Neuronal stem cell (in vitro differentiated cells): ENCODE data around the gene ANKIB1.
"Not testable (repeated sequence)": the region's sequence is repeated elsewhere in the genome, so short reads cannot be mapped to it uniquely, and the experiment has no call there.

Source experiments
- DNase-seq: peaks from one replicate; pipeline ENCODE4 v3.0.0-alpha.2; 2013; ENCODE audit warnings: low spot score
- H2AFZ ChIP-seq: one replicate; pipeline ENCODE4 v1.6.1; 2013; ENCODE audit warnings: mild to moderate bottlenecking, low read length, inconsistent platforms
- H2AK5ac ChIP-seq: 2 replicates; pipeline ENCODE4 v1.6.1; 2013; ENCODE audit warnings: low read depth, mild to moderate bottlenecking, inconsistent platforms, low read length, moderate library complexity, mixed read lengths
- H2BK120ac ChIP-seq: 2 replicates; pipeline ENCODE4 v1.6.1; 2013; ENCODE audit warnings: low read depth, mild to moderate bottlenecking, inconsistent platforms, low read length, moderate library complexity, mixed read lengths
- H2BK12ac ChIP-seq: one replicate; pipeline ENCODE4 v1.6.1; 2013; ENCODE audit warnings: low read length, inconsistent platforms
- H2BK15ac ChIP-seq: 2 replicates; pipeline ENCODE4 v1.6.1; 2013; ENCODE audit warnings: mild to moderate bottlenecking, low read length, inconsistent platforms, mixed read lengths
- H2BK5ac ChIP-seq: one replicate; pipeline ENCODE4 v1.6.1; 2013; ENCODE audit warnings: inconsistent platforms, mild to moderate bottlenecking, low read length, moderate library complexity
- H3K14ac ChIP-seq: one replicate; pipeline ENCODE4 v1.6.1; 2013; ENCODE audit warnings: low read length, inconsistent platforms
- H3K18ac ChIP-seq: 2 replicates; pipeline ENCODE4 v1.6.1; 2013; ENCODE audit warnings: low read length, inconsistent platforms
- H3K23ac ChIP-seq: 2 replicates; pipeline ENCODE4 v1.6.1; 2013; ENCODE audit warnings: low read depth, mild to moderate bottlenecking, mixed read lengths, low read length, inconsistent platforms; ENCODE audit not compliant: poor library complexity
- H3K27ac ChIP-seq: replicated peaks from 3 replicates; pipeline ENCODE4 v1.5.1; 2013; ENCODE audit warnings: low read length, inconsistent platforms
- H3K27me3 ChIP-seq, 3 experiments: 2 replicates each; pipeline ENCODE4 v1.6.1; 2013; ENCODE audit warnings: low read length in 3 of 3, mild to moderate bottlenecking in 2 of 3, inconsistent platforms in 1 of 3, low read depth in 1 of 3, mixed read lengths in 1 of 3, moderate library complexity in 1 of 3; ENCODE audit not compliant: control insufficient read depth in 3 of 3, insufficient read depth in 3 of 3
- H3K36me3 ChIP-seq, 2 donors: replicated peaks in 1 of 2; 2 replicates each; pipeline ENCODE4 v1.6.1; 2013; ENCODE audit warnings: low read length in 2 of 2; ENCODE audit not compliant: control insufficient read depth in 2 of 2, insufficient read depth in 2 of 2
- H3K4ac ChIP-seq: 2 replicates; pipeline ENCODE4 v1.6.1; 2013; ENCODE audit warnings: inconsistent platforms, mild to moderate bottlenecking, low read length, moderate library complexity
- H3K4me1 ChIP-seq, 2 donors: 1 replicate in 1 of 2; 2 replicates in 1 of 2; pipeline ENCODE4 v1.6.1; 2013; ENCODE audit warnings: low read length in 2 of 2, low read depth in 1 of 2; ENCODE audit not compliant: control insufficient read depth in 2 of 2, insufficient read depth in 1 of 2
- H3K4me2 ChIP-seq: one replicate; pipeline ENCODE4 v1.6.1; 2013; ENCODE audit warnings: mild to moderate bottlenecking, low read length, inconsistent platforms; ENCODE audit not compliant: insufficient read depth, poor library complexity, severe bottlenecking
- H3K4me3 ChIP-seq, 2 donors: 2 replicates each; pipeline ENCODE4 v1.5.1; 2013; ENCODE audit warnings: low read length in 2 of 2, mild to moderate bottlenecking in 2 of 2, inconsistent platforms in 1 of 2, moderate library complexity in 1 of 2
- H3K79me1 ChIP-seq: one replicate; pipeline ENCODE4 v1.6.1; 2013; ENCODE audit warnings: low read depth, mild to moderate bottlenecking, inconsistent platforms, low read length, moderate library complexity
- H3K9ac ChIP-seq: one replicate; pipeline ENCODE4 v1.6.1; 2013; ENCODE audit warnings: mild to moderate bottlenecking, low read depth, low read length, inconsistent platforms; ENCODE audit not compliant: poor library complexity
- H3K9me3 ChIP-seq, 2 donors: replicated peaks in 1 of 2; 2 replicates each; pipeline versions ENCODE3 to v1.6.1; 2013; ENCODE audit warnings: low read length in 2 of 2, mild to moderate bottlenecking in 2 of 2, inconsistent platforms in 1 of 2, low read depth in 1 of 2, mixed read lengths in 1 of 2, moderate library complexity in 1 of 2; ENCODE audit not compliant: control insufficient read depth in 2 of 2, insufficient read depth in 1 of 2
- H4K8ac ChIP-seq: one replicate; pipeline ENCODE4 v1.6.1; 2013; ENCODE audit warnings: low read depth, mild to moderate bottlenecking, inconsistent platforms, low read length, moderate library complexity
- H4K91ac ChIP-seq: one replicate; pipeline ENCODE4 v1.6.1; 2013; ENCODE audit warnings: low read length, low read depth, mild to moderate bottlenecking, inconsistent platforms; ENCODE audit not compliant: poor library complexity
- WGBS, 2 donors: extraction: QIAGEN DNeasy Blood & Tissue Kit; methylation state at CpG; one replicate each; pipeline ENCODE4 v1.1.7; 2013; ENCODE audit warnings: missing lambda C conversion rate in 2 of 2, mixed read lengths in 1 of 2; ENCODE audit not compliant: insufficient read length in 2 of 2, insufficient replicate concordance in 1 of 2; ENCODE audit errors: extremely low coverage in 2 of 2; 5-methylcytosine and 5-hydroxymethylcytosine counted together

ANKIB1 gene

GRCh38 chr7:92254800-92255199 is 9.0 kb downstream of the ANKIB1 start:
- H3K27ac ChIP-seq, H3K14ac ChIP-seq, H3K9ac ChIP-seq, H3K4ac ChIP-seq, H3K4me2 ChIP-seq, H3K4me1 ChIP-seq, DNase-seq, H2AK5ac ChIP-seq, H4K91ac ChIP-seq, H2BK12ac ChIP-seq, H2BK120ac ChIP-seq, H2AFZ ChIP-seq, H3K9me3 ChIP-seq, H2BK5ac ChIP-seq, H4K8ac ChIP-seq, H3K4me3 ChIP-seq, H3K23ac ChIP-seq, H3K79me1 ChIP-seq, H2BK15ac ChIP-seq, H3K27me3 ChIP-seq, H3K18ac ChIP-seq: not testable (repeated sequence)
- peaks cover 0 to 18% of the 10 kb centered on the region in 2 donors for H3K36me3 ChIP-seq
- no CpG with 5 or more reads among the region's 1 CpG for WGBS, 2 donors

GRCh38 chr7:92255308-92255707 is 9.5 kb downstream of the ANKIB1 start:
- Histone ChIP-seq H3K4me3 (no peak overlapping the region), H3K4ac (no peak overlapping the region), H3K14ac (no peak overlapping the region), H3K18ac (no peak overlapping the region), H3K36me3 (peaks cover 1 to 20% of the 10 kb centered on the region in 2 donors), H3K23ac (no peak overlapping the region), H3K27me3 (no peaks in the 10 kb centered on the region), H4K91ac (no peak overlapping the region), H3K4me1 (no peaks in the 10 kb centered on the region), H2BK12ac (no peak overlapping the region), H2BK120ac (no peak overlapping the region), H2BK15ac (no peak overlapping the region), H2BK5ac (no peak overlapping the region), H3K9me3 (peaks cover 2 to 12% of the 10 kb centered on the region in 2 donors), H3K79me1 (peaks cover 3% of the 10 kb centered on the region), H3K27ac (no peak overlapping the region), H3K9ac (no peak overlapping the region), H2AFZ (no peak overlapping the region), H4K8ac (no peak overlapping the region), H2AK5ac (no peak overlapping the region), H3K4me2 (no peak overlapping the region)
- DNase-seq, result no peak
- WGBS, 2 donors, result no CpG with 5 or more reads among the region's 4 CpGs

- peaks cover 3% of the 10 kb centered on the region for H3K79me1 ChIP-seq
- no peak overlapping the region for H3K27ac ChIP-seq
- H3K36me3 ChIP-seq, result peaks cover 1 to 9% of the 10 kb centered on the region in 2 donors
- H2AK5ac ChIP-seq, result no peak overlapping the region
- no peak overlapping the region for H4K91ac ChIP-seq
- H3K14ac ChIP-seq, result no peak overlapping the region
- H3K4me1 ChIP-seq, result no peaks in the 10 kb centered on the region
- no peak overlapping the region for H2BK5ac ChIP-seq
- no peak overlapping the region for H3K18ac ChIP-seq
- H2BK15ac ChIP-seq, result no peak overlapping the region
- no peak overlapping the region for H3K4me3 ChIP-seq
- H3K9ac ChIP-seq, result no peak overlapping the region
- H3K23ac ChIP-seq, result no peak overlapping the region
- no peak overlapping the region for H3K4ac ChIP-seq
- WGBS, 2 donors, result no CpG with 5 or more reads among the region's 4 CpGs
- H3K4me2 ChIP-seq, result no peak overlapping the region
- H3K27me3 ChIP-seq, result no peaks in the 10 kb centered on the region
- DNase-seq, result no peak
- H2AFZ ChIP-seq, result no peak overlapping the region
- H2BK120ac ChIP-seq, result no peak overlapping the region
- peaks cover 2 to 23% of the 10 kb centered on the region in 2 donors for H3K9me3 ChIP-seq
- H4K8ac ChIP-seq, result no peak overlapping the region
- no peak overlapping the region for H2BK12ac ChIP-seq
Measured at GRCh38 chr7:92259062-92259461, 13.3 kb downstream of the ANKIB1 start.

- H3K18ac ChIP-seq, result no peak overlapping the region
- H4K8ac ChIP-seq, result no peak overlapping the region
- H4K91ac ChIP-seq, result no peak overlapping the region
- no peak overlapping the region for H3K4me2 ChIP-seq
- H3K4me3 ChIP-seq, result no peak overlapping the region
- no peaks in the 10 kb centered on the region for H3K4me1 ChIP-seq
- peaks cover 1 to 9% of the 10 kb centered on the region in 2 donors for H3K36me3 ChIP-seq
- H3K23ac ChIP-seq, result no peak overlapping the region
- H3K79me1 ChIP-seq, result peaks cover 3% of the 10 kb centered on the region
- peaks cover 2 to 21% of the 10 kb centered on the region in 2 donors for H3K9me3 ChIP-seq
- no CpG with 5 or more reads among the region's 2 CpGs for WGBS, 2 donors
- no peak overlapping the region for H3K27ac ChIP-seq
- no peak overlapping the region for H2AK5ac ChIP-seq
- no peak overlapping the region for H2BK5ac ChIP-seq
- H3K27me3 ChIP-seq, result no peaks in the 10 kb centered on the region
- no peak overlapping the region for H3K4ac ChIP-seq
- H3K14ac ChIP-seq, result no peak overlapping the region
- H2BK15ac ChIP-seq, result no peak overlapping the region
- no peak overlapping the region for H3K9ac ChIP-seq
- no peak overlapping the region for H2BK12ac ChIP-seq
- no peak overlapping the region for H2BK120ac ChIP-seq
- no peak overlapping the region for H2AFZ ChIP-seq
- no peak for DNase-seq
Measured at GRCh38 chr7:92259610-92260247, 14.0 kb downstream of the ANKIB1 start.
